K562 (cell line): Measurements from ENCODE around the gene CD109. TPM values are rescaled to one million over a fixed set of nuclear protein-coding genes. Genes with fewer than 3 reads are reported as not detected.

Source experiments
- ATAC-seq: fragments of 200-7000 bp; cut with Tn5 transposase; 3 replicates; pipeline ENCODE4 v1.9.1; 2020; ENCODE audit warnings: moderate library complexity
- BruUV-seq: library from RNA; stranded (reverse); fragments of 400-500 nt; replicated peaks from 2 replicates; lab custom pipeline; 2021; lab: Mats Ljungman, UMichigan
- CTCF ChIA-PET: fragments of 300-600 bp; formaldehyde crosslinking; extraction: SDS; loops from one replicate; lab custom pipeline; 2021; ENCODE audit warnings: low intra/inter-chr PET ratio; lab: Yijun Ruan, JAX
- POLR2A ChIA-PET: fragments of 300-600, 350-650 bp; sonication (Branson Sonifier 250); formaldehyde crosslinking; extraction: SDS; loops from one replicate; lab custom pipeline; 2021; ENCODE audit warnings: antibody characterized with exemption, inconsistent platforms; lab: Yijun Ruan, JAX
- DNase-seq, 4 experiments: peaks; one replicate each; pipeline versions ENCODE4 v3.0.0 to v3.0.0-alpha.2; 2011 to 2018; ENCODE audit warnings: low spot score in 3 of 4, mixed read lengths in 3 of 4; ENCODE audit errors: extremely low read depth in 1 of 4
- FAIRE-seq: peaks from 2 replicates; lab custom pipeline; 2011; peaks lifted over from hg19 to GRCh38; lab: Jason Lieb, UNC
- H2AFZ ChIP-seq: 2 replicates; pipeline ENCODE4 v1.6.0; 2011; ENCODE audit warnings: low read depth, low read length, control low read depth, inconsistent platforms
- H3K27ac ChIP-seq: fragments of 200-600 bp; 3 replicates; pipeline ENCODE4 v1.8.0; 2011; ENCODE audit warnings: low read depth, mild to moderate bottlenecking, control low read depth, inconsistent platforms, low read length, moderate library complexity, mixed read lengths; ENCODE audit errors: extremely low read depth
- H3K27me3 ChIP-seq, 2 experiments: fragments of 300-600 bp in 1 of 2; 2 replicates in 1 of 2; 3 replicates in 1 of 2; pipeline versions ENCODE4 v1.6.0 to v1.8.0; 2011; ENCODE audit warnings: inconsistent platforms in 2 of 2, low read length in 2 of 2, mild to moderate bottlenecking in 1 of 2, mixed read lengths in 1 of 2, moderate library complexity in 1 of 2; ENCODE audit not compliant: control insufficient read depth in 2 of 2, insufficient read depth in 2 of 2
- H3K36me3 ChIP-seq: fragments of 300-600 bp; 3 replicates; pipeline ENCODE4 v1.8.0; 2011; ENCODE audit warnings: mild to moderate bottlenecking, low read length, inconsistent platforms; ENCODE audit not compliant: control insufficient read depth, insufficient read depth
- H3K4me1 ChIP-seq, 2 experiments: fragments of 200-600 bp in 1 of 2; replicated peaks in 1 of 2; 2 replicates in 1 of 2; 3 replicates in 1 of 2; pipeline versions ENCODE4 v1.5.1 to v1.8.0; 2011; ENCODE audit warnings: inconsistent platforms in 2 of 2, low read length in 2 of 2, mild to moderate bottlenecking in 1 of 2, mixed read lengths in 1 of 2, moderate library complexity in 1 of 2; ENCODE audit not compliant: control insufficient read depth in 2 of 2, insufficient read depth in 2 of 2
- H3K4me2 ChIP-seq: 2 replicates; pipeline ENCODE4 v1.6.1; 2011; ENCODE audit warnings: low read length, control low read depth, inconsistent platforms, mixed read lengths; ENCODE audit not compliant: insufficient read depth
- H3K4me3 ChIP-seq: fragments of 200-600 bp; sonication (generic), shearing (Covaris generic); 2 replicates; pipeline ENCODE4 v1.5.1; 2016; ENCODE audit warnings: control low read depth, inconsistent platforms
- H3K79me2 ChIP-seq: fragments of 200-600 bp; 3 replicates; pipeline ENCODE4 v1.8.0; 2011; ENCODE audit warnings: low read length, inconsistent platforms; ENCODE audit not compliant: control insufficient read depth, insufficient read depth
- H3K9ac ChIP-seq, 2 experiments: 2 replicates each; pipeline versions ENCODE4 v1.6.0 to v1.6.1; 2011; ENCODE audit warnings: low read depth in 2 of 2, low read length in 2 of 2, control low read depth in 1 of 2, inconsistent platforms in 1 of 2, mild to moderate bottlenecking in 1 of 2, mixed read lengths in 1 of 2; ENCODE audit not compliant: insufficient read depth in 1 of 2
- H3K9me1 ChIP-seq: one replicate; pipeline ENCODE4 v1.6.0; 2011; ENCODE audit warnings: inconsistent platforms, mild to moderate bottlenecking, low read length, moderate library complexity; ENCODE audit not compliant: control insufficient read depth, insufficient read depth
- H3K9me3 ChIP-seq: replicated peaks from 2 replicates; pipeline ENCODE4 v1.5.1; 2011; ENCODE audit warnings: low read depth, low read length, inconsistent platforms; ENCODE audit not compliant: control insufficient read depth, insufficient read depth
- H4K20me1 ChIP-seq: replicated peaks from 2 replicates; pipeline ENCODE4 v1.6.1; 2011; ENCODE audit warnings: low read length, inconsistent platforms, mixed read lengths; ENCODE audit not compliant: control insufficient read depth, insufficient read depth
- ARID3A ChIP-seq: IDR thresholded peaks from 2 replicates; pipeline ENCODE4 v1.6.1; 2012; ENCODE audit warnings: low read depth, low read length, improper control_type of control experiment, borderline replicate concordance
- EP300 ChIP-seq: IDR thresholded peaks from 2 replicates; pipeline ENCODE4 v1.6.1; 2012; ENCODE audit warnings: low read length, improper control_type of control experiment
- ETS2 ChIP-seq: IDR thresholded peaks from 2 replicates; pipeline ENCODE4 v1.6.1; 2016; ENCODE audit warnings: borderline replicate concordance, missing genetic modification characterization, mild to moderate bottlenecking, moderate library complexity, missing compliant biosample characterization; ENCODE audit not compliant: poor library complexity, severe bottlenecking
- NR2C2 ChIP-seq, 2 experiments: fragments of 200-800 bp in 1 of 2; sonication (Bioruptor generic) in 1 of 2; sonication (generic) in 1 of 2; formaldehyde crosslinking in 1 of 2; IDR thresholded peaks; 2 replicates each; pipeline versions ENCODE4 v1.6.1 to v1.8.0; 2016 to 2022; ENCODE audit warnings: mild to moderate bottlenecking in 1 of 2, missing compliant biosample characterization in 1 of 2, missing genetic modification characterization in 1 of 2, missing genetic modification reagents in 1 of 2
- PTRF ChIP-seq: fragments of 450-650 bp; IDR thresholded peaks from 2 replicates; pipeline ENCODE4 v1.6.1; 2016; ENCODE audit warnings: mild to moderate bottlenecking, missing genetic modification characterization, missing compliant biosample characterization
- RBM15 ChIP-seq: fragments of 200-400 bp; formaldehyde crosslinking; IDR thresholded peaks from 2 replicates; pipeline ENCODE4 v1.6.1; 2018; ENCODE audit warnings: mild to moderate bottlenecking, low read length, moderate library complexity; ENCODE audit not compliant: insufficient read depth
- RHOXF2B ChIP-seq: fragments of 250-450 bp; sonication (Bioruptor Pico); conservative IDR thresholded peaks from 2 replicates; pipeline ENCODE4 v1.5.1; 2021
- SAFB2 ChIP-seq: fragments of 200-400 bp; formaldehyde crosslinking; IDR thresholded peaks from 2 replicates; pipeline ENCODE4 v1.6.1; 2018; ENCODE audit warnings: borderline replicate concordance, low read length, low read depth, moderate library complexity; ENCODE audit not compliant: severe bottlenecking
- WHSC1 ChIP-seq: IDR thresholded peaks from one replicate; pipeline ENCODE4 v1.6.1; 2012; ENCODE audit warnings: low read length, control low read depth, inconsistent platforms
- ZBTB12 ChIP-seq: fragments of 250-450 bp; sonication (Bioruptor Pico); IDR thresholded peaks from 2 replicates; pipeline ENCODE4 v1.4.0; 2020
- WGBS: fragments of 100-300 bp; shearing (Covaris generic); methylation state at CpG from one replicate; pipeline ENCODE4 v1.1.6; 2016; ENCODE audit warnings: low coverage, mixed read lengths; ENCODE audit not compliant: insufficient coverage; ENCODE audit errors: missing lambda C conversion rate; 5-methylcytosine and 5-hydroxymethylcytosine counted together
- in situ Hi-C: fragments of 300-500 bp; cut with MboI; formaldehyde crosslinking; loops from 4 replicates; pipeline ENCODE4 v1.15.0; 2018; ENCODE audit warnings: inconsistent platforms, mixed read lengths
- intact Hi-C: fragments of 100-400 bp; cut with micrococcal nuclease; formaldehyde crosslinking; loops from 2 replicates; pipeline ENCODE4 v1.14.2; 2022
- polyA plus RNA-seq, 8 experiments: library from polyadenylated mRNA; depleted of rRNA in 4 of 8; stranded (reverse) in 5 of 8; unstranded in 3 of 8; fragments of >200 nt; fragmentation: Nextera tagmentation in 2 of 8; fragmentation: Illumina TruSeq in 1 of 8; extraction: Ambion mirVana in 2 of 8; extraction: Trizol in 1 of 8; gene quantifications; 2 replicates each; pipeline versions ENCODE4 v1.2.1 to v1.2.3, GENCODE V29; 2011 to 2014; ENCODE audit warnings: inconsistent platforms in 1 of 8, missing spikeins in 1 of 8
- total RNA-seq, 7 experiments: library from RNA; depleted of rRNA in 6 of 7; stranded (reverse); fragments of >200 nt in 6 of 7; fragmentation: Illumina TruSeq in 2 of 7; extraction: Trizol in 2 of 7; gene quantifications; 2 replicates each; pipeline versions ENCODE4 v1.2.1 to v1.2.3, GENCODE V29; 2011 to 2021; ENCODE audit warnings: low replicate concordance in 1 of 7
- TF ChIP-seq, protein P1 (sequence below): fragments of 450-650 bp; formaldehyde crosslinking; IDR thresholded peaks from 2 replicates; pipeline ENCODE4 v1.4.0; 2020; ENCODE audit warnings: mild to moderate bottlenecking

Gene CD109
- total and polyA plus RNA-seq, 9 of the 15 experiments (the other 6 are each of a cell fraction or from before 2014, with no cell fraction given): under 0.01 to 0.22 (median 0.11) TPM

DNA sequence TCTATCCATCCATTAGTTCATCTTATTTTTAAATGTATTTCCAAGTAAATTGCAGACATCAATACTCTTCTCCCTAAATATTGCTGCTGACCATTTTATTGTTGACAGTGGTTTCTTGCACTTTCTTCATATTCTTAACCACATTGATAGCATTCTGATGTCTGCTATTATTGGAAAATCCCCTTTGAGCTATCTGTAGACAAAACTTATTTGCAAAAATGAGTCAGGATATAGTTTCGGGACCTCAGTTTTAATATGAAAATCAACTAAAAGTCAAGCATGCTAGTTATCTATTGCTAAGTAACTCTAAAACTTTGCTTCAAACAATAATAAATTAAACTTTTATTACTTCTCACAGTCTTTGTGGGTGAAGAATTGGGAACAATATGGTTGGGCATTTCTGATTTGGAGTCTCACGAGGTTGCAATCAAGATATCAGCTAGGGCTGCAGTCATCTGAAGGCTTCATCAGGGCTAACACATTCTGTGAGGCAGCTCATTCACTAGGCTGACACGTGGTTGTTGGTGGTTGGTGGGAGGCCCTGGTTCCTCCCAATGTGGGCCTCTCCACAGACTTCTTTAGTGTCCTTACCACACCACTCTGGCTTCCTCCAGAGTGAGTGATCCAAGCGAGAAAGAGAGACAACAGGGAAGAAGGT is 32.7 kb downstream of the CD109 start:
- no peak for TF ChIP-seq ETS2 (tag)
- TF ChIP-seq WHSC1: no peak
- no peak for TF ChIP-seq EP300
- no peak for TF ChIP-seq RBM15
- TF ChIP-seq, protein P1, sequence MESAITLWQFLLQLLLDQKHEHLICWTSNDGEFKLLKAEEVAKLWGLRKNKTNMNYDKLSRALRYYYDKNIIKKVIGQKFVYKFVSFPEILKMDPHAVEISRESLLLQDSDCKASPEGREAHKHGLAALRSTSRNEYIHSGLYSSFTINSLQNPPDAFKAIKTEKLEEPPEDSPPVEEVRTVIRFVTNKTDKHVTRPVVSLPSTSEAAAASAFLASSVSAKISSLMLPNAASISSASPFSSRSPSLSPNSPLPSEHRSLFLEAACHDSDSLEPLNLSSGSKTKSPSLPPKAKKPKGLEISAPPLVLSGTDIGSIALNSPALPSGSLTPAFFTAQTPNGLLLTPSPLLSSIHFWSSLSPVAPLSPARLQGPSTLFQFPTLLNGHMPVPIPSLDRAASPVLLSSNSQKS: no peak
- no peak for TF ChIP-seq ZBTB12 (CRISPR knock-in tag)
- TF ChIP-seq ARID3A: no peak
- no peak for TF ChIP-seq NR2C2 (CRISPR knock-in tag; IDR thresholded peaks at IDR 0.05)
- TF ChIP-seq NR2C2 (tag; IDR thresholded peaks at IDR 0.05): no peak
- TF ChIP-seq SAFB2: no peak
- TF ChIP-seq PTRF (tag): no peak
- no peak for TF ChIP-seq RHOXF2B (CRISPR knock-in tag)
- intact Hi-C loops: no loop called here

More for the DNA sequence above, 32.7 kb downstream of the CD109 start:
- ChIA-PET CTCF (no interaction called here), POLR2A (interaction anchor here (0.6 to 0.9 kb wide), 2 partner anchors 17 to 20 kb away, joined by 3 read pairs; no protein-coding TSS in a partner anchor)
- H3K27me3 ChIP-seq: no peaks in the 10 kb centered on the region; a peak in 1 of 5 replicates
- H3K9ac ChIP-seq: no peak overlapping the region
- H2AFZ ChIP-seq: no peak overlapping the region
- H3K9me3 ChIP-seq: no peaks in the 10 kb centered on the region
- BruUV-seq: no TSS peak
- no peaks in the 10 kb centered on the region for H3K9me1 ChIP-seq
- no peaks in the 10 kb centered on the region for H3K4me1 ChIP-seq
- no peak for ATAC-seq
- no peak overlapping the region for H3K4me2 ChIP-seq
- no peak for FAIRE-seq
- DNase-seq: no peak
- H3K27ac ChIP-seq: no peak overlapping the region
- no peak overlapping the region for H3K4me3 ChIP-seq
- no peaks in the 10 kb centered on the region for H3K36me3 ChIP-seq
- in situ Hi-C loops: loop anchor here (25.0 kb wide), 1 partner anchor 1809 kb away; no protein-coding TSS in a partner anchor
- H4K20me1 ChIP-seq: no peaks in the 10 kb centered on the region
- WGBS: 9% methylated on average over 4 of the region's 4 CpGs
- no peaks in the 10 kb centered on the region for H3K79me2 ChIP-seq
